GM12878 (cell line): Measurements from ENCODE around the gene SKAP1. TPM values are rescaled to one million over a fixed set of nuclear protein-coding genes. Genes with fewer than 3 reads are reported as not detected.

Source experiments
- ATAC-seq: fragments of 200-7000 bp; cut with Tn5 transposase; 3 replicates; pipeline ENCODE4 v1.9.1; 2020; ENCODE audit warnings: mild to moderate bottlenecking, moderate library complexity
- BruUV-seq: library from RNA; stranded (reverse); fragments of 400-500 nt; replicated peaks from 2 replicates; lab custom pipeline; 2021; lab: Mats Ljungman, UMichigan
- CTCF ChIA-PET: fragments of 300-600 bp; sonication (Branson Sonifier 250); formaldehyde crosslinking; extraction: SDS; loops from one replicate; lab custom pipeline; 2021; ENCODE audit warnings: inconsistent platforms; lab: Yijun Ruan, JAX
- POLR2A ChIA-PET: fragments of 350-600 bp; formaldehyde crosslinking; extraction: SDS; loops from one replicate; lab custom pipeline; 2021; ENCODE audit warnings: inconsistent platforms; lab: Charles Lee
- RAD21 ChIA-PET: fragments of 300-600 bp; sonication (Branson Sonifier 250); formaldehyde crosslinking; loops from one replicate; lab custom pipeline; 2023; ENCODE audit warnings: antibody characterized with exemption; ENCODE audit not compliant: unreplicated experiment; lab: Charles Lee
- SMC1A ChIA-PET: fragments of 300-600 bp; sonication (Branson Sonifier 250); formaldehyde crosslinking; loops from one replicate; lab custom pipeline; 2023; ENCODE audit not compliant: unreplicated experiment, uncharacterized antibody; lab: Charles Lee
- DNase-seq: peaks from one replicate; pipeline ENCODE4 v3.0.0-alpha.2; 2011; ENCODE audit warnings: low read depth, low spot score
- FAIRE-seq: peaks from 3 replicates; lab custom pipeline; 2011; peaks lifted over from hg19 to GRCh38; lab: Jason Lieb, UNC
- H2AFZ ChIP-seq: 2 replicates; pipeline ENCODE4 v1.6.0; 2011; ENCODE audit warnings: low read depth, low read length, control low read depth; ENCODE audit not compliant: control insufficient read depth
- H3K27ac ChIP-seq: 2 replicates; pipeline ENCODE4 v1.5.1; 2011; ENCODE audit warnings: control low read depth; ENCODE audit not compliant: control insufficient read depth, insufficient read depth
- H3K27me3 ChIP-seq, 2 experiments: replicated peaks in 1 of 2; 2 replicates each; pipeline versions ENCODE4 v1.6.0 to v1.6.1; 2011; ENCODE audit warnings: low read length in 1 of 2; ENCODE audit not compliant: control insufficient read depth in 2 of 2, insufficient read depth in 2 of 2
- H3K36me3 ChIP-seq, 2 experiments: 2 replicates each; pipeline ENCODE4 v1.5.1; 2011; ENCODE audit warnings: low read length in 1 of 2; ENCODE audit not compliant: control insufficient read depth in 2 of 2, insufficient read depth in 2 of 2
- H3K4me1 ChIP-seq: 2 replicates; pipeline ENCODE4 v1.6.1; 2011; ENCODE audit warnings: mild to moderate bottlenecking, low read length, moderate library complexity, mixed read lengths; ENCODE audit not compliant: control insufficient read depth, insufficient read depth
- H3K4me2 ChIP-seq: 2 replicates; pipeline ENCODE4 v1.6.0; 2011; ENCODE audit warnings: control low read depth; ENCODE audit not compliant: control insufficient read depth, insufficient read depth
- H3K4me3 ChIP-seq: fragments of 200-600 bp; sonication (generic); 2 replicates; pipeline ENCODE4 v1.5.1; 2016
- H3K79me2 ChIP-seq: 2 replicates; pipeline ENCODE4 v1.6.0; 2011; ENCODE audit warnings: low read length; ENCODE audit not compliant: control insufficient read depth, insufficient read depth
- H3K9ac ChIP-seq: 2 replicates; pipeline ENCODE4 v1.8.0; 2011; ENCODE audit warnings: low read length, control low read depth, mixed read lengths; ENCODE audit not compliant: control insufficient read depth, insufficient read depth
- H3K9me3 ChIP-seq: replicated peaks from 3 replicates; pipeline ENCODE4 v1.5.1; 2011; ENCODE audit warnings: mild to moderate bottlenecking, low read length; ENCODE audit not compliant: control insufficient read depth, insufficient read depth
- H4K20me1 ChIP-seq: 2 replicates; pipeline ENCODE4 v1.6.0; 2011; ENCODE audit not compliant: control insufficient read depth, insufficient read depth
- BCL11A ChIP-seq: IDR thresholded peaks from 2 replicates; pipeline ENCODE4 v1.6.1; 2011; ENCODE audit warnings: low read depth, low read length
- BRCA1 ChIP-seq: IDR thresholded peaks from 2 replicates; pipeline ENCODE4 v1.6.1; 2011; ENCODE audit warnings: low read depth, low read length, improper control_type of control experiment
- CBFB ChIP-seq: IDR thresholded peaks from 2 replicates; pipeline ENCODE4 v1.6.1; 2016; ENCODE audit warnings: antibody characterized with exemption, low read depth
- CREM ChIP-seq: IDR thresholded peaks from 2 replicates; pipeline ENCODE4 v1.6.1; 2014; ENCODE audit warnings: antibody characterized with exemption, low read depth
- EED ChIP-seq: sonication (generic); IDR thresholded peaks from 2 replicates; pipeline ENCODE4 v1.6.1; 2016; ENCODE audit warnings: antibody characterized with exemption, low read depth
- EGR1 ChIP-seq, 2 experiments: IDR thresholded peaks; 1 replicate in 1 of 2; 2 replicates in 1 of 2; pipeline ENCODE4 v1.6.1; 2011 to 2012; ENCODE audit warnings: low read depth in 2 of 2, low read length in 2 of 2, borderline replicate concordance in 1 of 2, mild to moderate bottlenecking in 1 of 2, moderate library complexity in 1 of 2
- ESRRA ChIP-seq: IDR thresholded peaks from 2 replicates; pipeline ENCODE4 v1.6.1; 2012; ENCODE audit warnings: mild to moderate bottlenecking, low read length, improper control_type of control experiment
- FOS ChIP-seq: IDR thresholded peaks from 3 replicates; pipeline ENCODE4 v1.6.1; 2011; ENCODE audit warnings: borderline replicate concordance; ENCODE audit not compliant: insufficient read length; ENCODE audit errors: extremely low read depth
- FOXK2 ChIP-seq: fragments of 450-650 bp; IDR thresholded peaks from 2 replicates; pipeline ENCODE4 v1.6.1; 2017; ENCODE audit warnings: mild to moderate bottlenecking, moderate library complexity
- HDAC2 ChIP-seq: fragments of 200-600 bp; sonication (generic); IDR thresholded peaks from 2 replicates; pipeline ENCODE4 v1.6.1; 2017
- HDGF ChIP-seq: fragments of 450-650 bp; IDR thresholded peaks from 2 replicates; pipeline ENCODE4 v1.6.1; 2016; ENCODE audit warnings: antibody characterized with exemption
- IKZF2 ChIP-seq, 2 experiments: fragments of 450-650 bp; IDR thresholded peaks; 2 replicates each; pipeline ENCODE4 v1.6.1; 2017; ENCODE audit warnings: mild to moderate bottlenecking in 2 of 2, moderate library complexity in 2 of 2
- IRF4 ChIP-seq: IDR thresholded peaks from 2 replicates; pipeline ENCODE4 v1.6.1; 2011; ENCODE audit warnings: low read depth, low read length
- JUNB ChIP-seq: IDR thresholded peaks from 2 replicates; pipeline ENCODE4 v1.6.1; 2016; ENCODE audit warnings: antibody characterized with exemption, mild to moderate bottlenecking
- MEF2A ChIP-seq: IDR thresholded peaks from 2 replicates; pipeline ENCODE4 v1.6.1; 2011; ENCODE audit warnings: low read depth, mild to moderate bottlenecking, low read length, moderate library complexity; ENCODE audit not compliant: insufficient read depth
- MTA3 ChIP-seq: IDR thresholded peaks from 2 replicates; pipeline ENCODE4 v1.6.1; 2012; ENCODE audit warnings: low read length, inconsistent platforms, borderline replicate concordance
- NFYA ChIP-seq: IDR thresholded peaks from 2 replicates; pipeline ENCODE4 v1.6.1; 2011; ENCODE audit warnings: low read depth, mild to moderate bottlenecking, low read length, improper control_type of control experiment, borderline replicate concordance
- NRF1 ChIP-seq: conservative IDR thresholded peaks from 2 replicates; pipeline ENCODE4 v1.6.1; 2011; ENCODE audit warnings: mild to moderate bottlenecking, low read depth, low read length, improper control_type of control experiment
- POLR2AphosphoS5 ChIP-seq: IDR thresholded peaks from 2 replicates; pipeline ENCODE4 v1.6.1; 2011; ENCODE audit warnings: mild to moderate bottlenecking, low read length, inconsistent platforms
- STAT3 ChIP-seq: IDR thresholded peaks from 2 replicates; pipeline ENCODE4 v1.6.1; 2011; ENCODE audit warnings: low read depth, low read length, improper control_type of control experiment
- YBX1 ChIP-seq: fragments of 450-650 bp; IDR thresholded peaks from 2 replicates; pipeline ENCODE4 v1.6.1; 2016; ENCODE audit warnings: antibody characterized with exemption
- ZNF274 ChIP-seq: IDR thresholded peaks from one replicate; pipeline ENCODE4 v1.8.0; 2011; ENCODE audit not compliant: insufficient read length, insufficient read depth
- WGBS: methylation state at CpG from one replicate; pipeline ENCODE4 v1.1.6; 2016; ENCODE audit warnings: low lambda C conversion rate; ENCODE audit not compliant: insufficient replicate concordance, insufficient coverage; ENCODE audit errors: missing lambda C conversion rate; 5-methylcytosine and 5-hydroxymethylcytosine counted together
- in situ Hi-C: fragments of 300-500 bp; cut with MboI; formaldehyde crosslinking; loops from 9 replicates; pipeline ENCODE4 v1.14.3; 2018; ENCODE audit warnings: mixed read lengths
- intact Hi-C: fragments of 100-400 bp; cut with micrococcal nuclease; formaldehyde crosslinking; loops from one replicate; pipeline ENCODE4 v1.14.2; 2022; ENCODE audit not compliant: unreplicated experiment
- polyA plus RNA-seq, 11 experiments: library from polyadenylated mRNA; depleted of rRNA in 4 of 11; unstranded in 6 of 11; stranded (reverse) in 5 of 11; fragments of >200 nt; fragmentation: Nextera tagmentation in 4 of 11; fragmentation: Illumina TruSeq in 1 of 11; extraction: Ambion mirVana in 4 of 11; extraction: Trizol in 1 of 11; gene quantifications; 1 replicate in 1 of 11; 2 replicates in 10 of 11; pipeline versions ENCODE4 v1.2.1 to v1.2.3, GENCODE V29; 2011 to 2016; ENCODE audit warnings: inconsistent platforms in 2 of 11, missing spikeins in 2 of 11, low read depth in 1 of 11
- total RNA-seq, 4 experiments: library from RNA; depleted of rRNA in 3 of 4; stranded (reverse); fragments of >200 nt in 3 of 4; fragmentation: Illumina TruSeq in 1 of 4; extraction: Trizol in 1 of 4; gene quantifications; 2 replicates each; pipeline versions ENCODE4 v1.2.1 to v1.2.3, GENCODE V29; 2013 to 2021
- TF ChIP-seq, protein P1 (sequence below): IDR thresholded peaks from 2 replicates; pipeline ENCODE4 v1.6.1; 2012; ENCODE audit warnings: low read depth, low read length, improper control_type of control experiment
- TF ChIP-seq, protein P2 (sequence below): fragments of 450-650 bp; formaldehyde crosslinking; IDR thresholded peaks from 2 replicates; pipeline ENCODE4 v1.4.0; 2022; ENCODE audit warnings: mild to moderate bottlenecking, moderate library complexity

The SKAP1 gene
- total and polyA plus RNA-seq, 10 of the 15 experiments (the other 5 are each of a cell fraction or from before 2014, with no cell fraction given), result 17.1 to 97.6 (median 35.9) TPM

DNA sequence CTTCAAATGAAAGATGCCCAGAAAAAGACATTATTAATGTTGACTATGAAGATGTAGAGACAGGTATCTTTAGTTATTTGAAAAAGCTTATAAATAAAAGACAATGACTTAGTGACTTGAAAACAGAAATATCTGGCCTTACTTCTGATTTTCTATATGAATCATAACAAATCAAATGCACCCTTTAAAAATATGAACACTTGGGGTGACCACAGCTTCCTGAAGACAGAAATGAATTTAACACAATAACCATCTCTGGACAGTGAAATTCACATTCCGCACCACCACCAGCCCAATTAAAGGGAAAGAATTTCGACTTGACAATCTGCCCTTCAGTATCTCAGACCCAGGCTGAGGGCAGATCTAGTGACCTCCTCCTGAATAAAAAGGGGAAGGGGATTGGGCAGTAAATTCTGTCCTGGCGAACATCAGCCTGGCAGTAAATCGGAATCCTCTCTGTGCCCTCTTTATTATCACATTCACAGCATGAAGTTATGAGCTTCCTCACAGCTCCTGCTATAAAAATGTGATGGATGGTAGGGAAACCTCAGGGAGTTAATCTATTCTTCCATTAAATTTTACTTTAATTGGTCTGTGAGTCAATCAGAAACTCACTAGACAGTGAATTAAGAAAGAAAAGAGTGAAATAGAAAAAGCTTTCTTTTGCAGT is 190.9 kb downstream of the SKAP1 start:
- FAIRE-seq, result no peak
- Histone ChIP-seq H3K27me3 (no peaks in the 10 kb centered on the region), H3K36me3 (no peaks in the 10 kb centered on the region), H3K79me2 (no peaks in the 10 kb centered on the region), H2AFZ (no peak overlapping the region), H3K4me2 (peak overlapping the region; percentile 53; the same call in 1 of the 2 replicates), H3K4me1 (peaks cover 41% of the 10 kb centered on the region), H3K9ac (no peak overlapping the region), H3K27ac (no peak overlapping the region), H3K4me3 (no peak overlapping the region), H4K20me1 (no peaks in the 10 kb centered on the region), H3K9me3 (no peaks in the 10 kb centered on the region)
- POLR2A ChIA-PET, result interaction anchor here (0.5 to 1.9 kb wide), 3 partner anchors 23 to 80 kb away, joined by 4 to 5 read pairs (median 5); no protein-coding TSS in a partner anchor
- WGBS, result 55% methylated on average over 4 of the region's 4 CpGs
- peak; percentile 15; the same call in 2 of the 3 replicates for ATAC-seq
- RAD21 ChIA-PET, result interaction anchor here (1.3 to 2.9 kb wide), 3 partner anchors 11 to 164 kb away, joined by 3 to 12 read pairs (median 4); no protein-coding TSS in a partner anchor
- intact Hi-C loops, result no loop called here
- no peak for DNase-seq
- in situ Hi-C loops, result no loop called here
- SMC1A ChIA-PET, result interaction anchor here (0.8 to 2.9 kb wide), 8 partner anchors 11 to 159 kb away, joined by 3 to 15 read pairs (median 4); no protein-coding TSS in a partner anchor
- BruUV-seq, result TSS peak; percentile 41
- CTCF ChIA-PET, result interaction anchor here (0.5 to 20.3 kb wide), 9 partner anchors 11 to 398 kb away, joined by 3 to 220 read pairs (median 4); partner anchors contain the start of gene HOXB5
- TF ChIP-seq HDGF, result no peak
- no peak for TF ChIP-seq IKZF2 (IDR thresholded peaks at IDR 0.05)
- no peak for TF ChIP-seq CBFB
- no peak for TF ChIP-seq EGR1 (IDR thresholded peaks at IDR 0.05; ENCODE audit: borderline replicate concordance in 1 of 2, low read depth in 2 of 2, low read length in 2 of 2)
- no peak for TF ChIP-seq ESRRA
- no peak for TF ChIP-seq FOS
- TF ChIP-seq ZNF274, result no peak
- TF ChIP-seq NFYA, result no peak
- no peak for TF ChIP-seq MEF2A
- no peak for TF ChIP-seq STAT3
- TF ChIP-seq, protein P1, sequence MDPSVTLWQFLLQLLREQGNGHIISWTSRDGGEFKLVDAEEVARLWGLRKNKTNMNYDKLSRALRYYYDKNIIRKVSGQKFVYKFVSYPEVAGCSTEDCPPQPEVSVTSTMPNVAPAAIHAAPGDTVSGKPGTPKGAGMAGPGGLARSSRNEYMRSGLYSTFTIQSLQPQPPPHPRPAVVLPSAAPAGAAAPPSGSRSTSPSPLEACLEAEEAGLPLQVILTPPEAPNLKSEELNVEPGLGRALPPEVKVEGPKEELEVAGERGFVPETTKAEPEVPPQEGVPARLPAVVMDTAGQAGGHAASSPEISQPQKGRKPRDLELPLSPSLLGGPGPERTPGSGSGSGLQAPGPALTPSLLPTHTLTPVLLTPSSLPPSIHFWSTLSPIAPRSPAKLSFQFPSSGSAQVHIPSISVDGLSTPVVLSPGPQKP, result no peak
- no peak for TF ChIP-seq FOXK2
- TF ChIP-seq BCL11A, result no peak
- TF ChIP-seq, protein P2, sequence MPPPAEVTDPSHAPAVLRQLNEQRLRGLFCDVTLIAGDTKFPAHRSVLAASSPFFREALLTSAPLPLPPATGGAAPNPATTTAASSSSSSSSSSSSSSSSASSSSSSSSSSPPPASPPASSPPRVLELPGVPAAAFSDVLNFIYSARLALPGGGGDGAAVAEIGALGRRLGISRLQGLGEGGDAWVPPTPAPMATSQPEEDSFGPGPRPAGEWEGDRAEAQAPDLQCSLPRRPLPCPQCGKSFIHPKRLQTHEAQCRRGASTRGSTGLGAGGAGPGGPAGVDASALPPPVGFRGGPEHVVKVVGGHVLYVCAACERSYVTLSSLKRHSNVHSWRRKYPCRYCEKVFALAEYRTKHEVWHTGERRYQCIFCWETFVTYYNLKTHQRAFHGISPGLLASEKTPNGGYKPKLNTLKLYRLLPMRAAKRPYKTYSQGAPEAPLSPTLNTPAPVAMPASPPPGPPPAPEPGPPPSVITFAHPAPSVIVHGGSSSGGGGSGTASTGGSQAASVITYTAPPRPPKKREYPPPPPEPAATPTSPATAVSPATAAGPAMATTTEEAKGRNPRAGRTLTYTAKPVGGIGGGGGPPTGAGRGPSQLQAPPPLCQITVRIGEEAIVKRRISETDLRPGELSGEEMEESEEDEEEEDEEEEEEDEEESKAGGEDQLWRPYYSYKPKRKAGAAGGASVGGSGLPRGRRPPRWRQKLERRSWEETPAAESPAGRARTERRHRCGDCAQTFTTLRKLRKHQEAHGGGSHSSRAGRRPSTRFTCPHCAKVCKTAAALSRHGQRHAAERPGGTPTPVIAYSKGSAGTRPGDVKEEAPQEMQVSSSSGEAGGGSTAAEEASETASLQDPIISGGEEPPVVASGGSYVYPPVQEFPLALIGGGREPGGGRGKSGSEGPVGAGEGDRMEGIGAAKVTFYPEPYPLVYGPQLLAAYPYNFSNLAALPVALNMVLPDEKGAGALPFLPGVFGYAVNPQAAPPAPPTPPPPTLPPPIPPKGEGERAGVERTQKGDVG (CRISPR knock-in tag), result no peak
- no peak for TF ChIP-seq MTA3
- no peak for TF ChIP-seq NRF1
- TF ChIP-seq IRF4, result 0 out of 2 replicates have a peak, but pooled peaks have one; percentile 9
- no peak for TF ChIP-seq POLR2AphosphoS5
- no peak for TF ChIP-seq CREM
- TF ChIP-seq HDAC2, result no peak
- no peak for TF ChIP-seq BRCA1
- TF ChIP-seq YBX1, result no peak
- TF ChIP-seq EED, result no peak
- peak; percentile 74 for TF ChIP-seq JUNB
